Testis (tissue), 3 donors: ENCODE data around the gene ASIC1. TPM values are rescaled to one million over a fixed set of nuclear protein-coding genes. Genes with fewer than 3 reads are reported as not detected.

Experiments
- DNase-seq: peaks from one replicate; pipeline ENCODE4 v3.0.0-alpha.2; 2019
- H3K27ac ChIP-seq, 2 donors: fragments of 200-600 bp; sonication (generic); one replicate each; pipeline ENCODE4 v1.5.1; 2019
- H3K27me3 ChIP-seq: fragments of 200-600 bp; sonication (generic); one replicate; pipeline ENCODE4 v1.5.1; 2019
- H3K36me3 ChIP-seq: fragments of 200-600 bp; sonication (generic); one replicate; pipeline ENCODE4 v1.5.1; 2017; ENCODE audit warnings: low read depth; ENCODE audit errors: missing control alignments
- H3K4me1 ChIP-seq: fragments of 200-600 bp; sonication (generic); one replicate; pipeline ENCODE4 v1.5.1; 2019
- H3K4me3 ChIP-seq, 2 donors: fragments of 200-600 bp; sonication (generic); one replicate each; pipeline ENCODE4 v1.5.1; 2017 to 2019
- H3K9me3 ChIP-seq: fragments of 200-600 bp; sonication (generic); one replicate; pipeline ENCODE4 v1.5.1; 2017
- POLR2A ChIP-seq: fragments of 450-650 bp; IDR thresholded peaks from one replicate; pipeline ENCODE4 v1.6.1; 2017; ENCODE audit warnings: antibody characterized with exemption, mild to moderate bottlenecking, moderate library complexity
- WGBS, 2 donors: methylation state at CpG; one replicate each; pipeline ENCODE4 v1.1.5; 2018; 5-methylcytosine and 5-hydroxymethylcytosine counted together
- intact Hi-C: fragments of 100-400 bp; cut with DNase I; formaldehyde crosslinking; loops from one replicate; pipeline ENCODE4 v1.15.1; 2023; ENCODE audit warnings: low total_unique reads
- polyA plus RNA-seq: library from polyadenylated mRNA; stranded (reverse); fragments of 350-450 nt; fragmentation: Illumina TruSeq; extraction: RNeasy Lipid Tissue Mini Kit (QIAGEN cat#74804); gene quantifications from one replicate; pipeline ENCODE4 v1.2.3, GENCODE V29; 2014; ENCODE audit warnings: low read depth, low replicate concordance; ENCODE audit not compliant: insufficient read depth
- total RNA-seq, 2 donors: library from RNA; depleted of rRNA; stranded (reverse); fragments of >200 nt; gene quantifications; one replicate each; pipeline ENCODE4 v1.2.3, GENCODE V29; 2016
- TF ChIP-seq, protein P1 (sequence below), 3 experiments: fragments of 450-650 bp in 2 of 3; fragments of 200-600 bp in 1 of 3; sonication (generic) in 1 of 3; IDR thresholded peaks; one replicate each; pipeline ENCODE4 v1.5.1; 2016 to 2019; ENCODE audit warnings: antibody characterized with exemption in 3 of 3, mild to moderate bottlenecking in 2 of 3, moderate library complexity in 1 of 3

Gene ASIC1
- total and polyA plus RNA-seq, 3 donors from 2014 or later = 1.9 to 3.5 (median 2.7) TPM

GRCh38 chr12:50073206-50073605 is 15.8 kb downstream of the ASIC1 start:
- H3K36me3 ChIP-seq = no peaks in the 10 kb centered on the region
- intact Hi-C loops = no loop called here
- no peak overlapping the region for H3K4me3 ChIP-seq
- WGBS, 2 donors = 86 to 92% methylated on average over 3 to 7 of the region's 7 CpGs
- no peaks in the 10 kb centered on the region for H3K9me3 ChIP-seq
- H3K27me3 ChIP-seq = no peaks in the 10 kb centered on the region
- H3K27ac ChIP-seq = no peak overlapping the region
- TF ChIP-seq, protein P1, sequence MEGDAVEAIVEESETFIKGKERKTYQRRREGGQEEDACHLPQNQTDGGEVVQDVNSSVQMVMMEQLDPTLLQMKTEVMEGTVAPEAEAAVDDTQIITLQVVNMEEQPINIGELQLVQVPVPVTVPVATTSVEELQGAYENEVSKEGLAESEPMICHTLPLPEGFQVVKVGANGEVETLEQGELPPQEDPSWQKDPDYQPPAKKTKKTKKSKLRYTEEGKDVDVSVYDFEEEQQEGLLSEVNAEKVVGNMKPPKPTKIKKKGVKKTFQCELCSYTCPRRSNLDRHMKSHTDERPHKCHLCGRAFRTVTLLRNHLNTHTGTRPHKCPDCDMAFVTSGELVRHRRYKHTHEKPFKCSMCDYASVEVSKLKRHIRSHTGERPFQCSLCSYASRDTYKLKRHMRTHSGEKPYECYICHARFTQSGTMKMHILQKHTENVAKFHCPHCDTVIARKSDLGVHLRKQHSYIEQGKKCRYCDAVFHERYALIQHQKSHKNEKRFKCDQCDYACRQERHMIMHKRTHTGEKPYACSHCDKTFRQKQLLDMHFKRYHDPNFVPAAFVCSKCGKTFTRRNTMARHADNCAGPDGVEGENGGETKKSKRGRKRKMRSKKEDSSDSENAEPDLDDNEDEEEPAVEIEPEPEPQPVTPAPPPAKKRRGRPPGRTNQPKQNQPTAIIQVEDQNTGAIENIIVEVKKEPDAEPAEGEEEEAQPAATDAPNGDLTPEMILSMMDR (IDR thresholded peaks at IDR 0.05) = no peak
- no peak for TF ChIP-seq POLR2A
- peaks cover 4% of the 10 kb centered on the region for H3K4me1 ChIP-seq
- no peak for DNase-seq

- intact Hi-C loops = no loop called here
These were observed 16.3 kb downstream of the ASIC1 start for GRCh38 chr12:50073712-50074111.

GRCh38 chr12:50074936-50075807 is 17.8 kb downstream of the ASIC1 start:
- Histone ChIP-seq H3K4me1 (peaks cover 4% of the 10 kb centered on the region), H3K36me3 (no peaks in the 10 kb centered on the region), H3K27ac (no peak overlapping the region), H3K27me3 (no peaks in the 10 kb centered on the region), H3K4me3 (no peak overlapping the region), H3K9me3 (no peaks in the 10 kb centered on the region)
- peak; percentile 90 for DNase-seq
- WGBS, 2 donors = 26 to 36% methylated on average over 7 to 9 of the region's 9 CpGs
- intact Hi-C loops = no loop called here
- TF ChIP-seq, protein P1 (IDR thresholded peaks at IDR 0.05) = peak; percentile 85 to 91 (median 85)
- TF ChIP-seq POLR2A = no peak

More at GRCh38 chr12:50073712-50074111, 16.3 kb downstream of the ASIC1 start:
- no peaks in the 10 kb centered on the region for H3K27me3 ChIP-seq
- 80 to 89% methylated on average over 5 to 10 of the region's 10 CpGs for WGBS, 2 donors
- peaks cover 4% of the 10 kb centered on the region for H3K4me1 ChIP-seq
- no peak overlapping the region for H3K27ac ChIP-seq
- no peaks in the 10 kb centered on the region for H3K36me3 ChIP-seq
- no peak for DNase-seq
- H3K9me3 ChIP-seq = no peaks in the 10 kb centered on the region
- TF ChIP-seq, protein P1 (IDR thresholded peaks at IDR 0.05) = no peak
- no peak for TF ChIP-seq POLR2A
- H3K4me3 ChIP-seq = no peak overlapping the region

GRCh38 chr12:50075808-50076170 is 18.4 kb downstream of the ASIC1 start:
- Histone ChIP-seq H3K27me3 (no peaks in the 10 kb centered on the region), H3K4me1 (peaks cover 4% of the 10 kb centered on the region), H3K36me3 (no peaks in the 10 kb centered on the region), H3K27ac (no peak overlapping the region), H3K4me3 (no peak overlapping the region), H3K9me3 (no peaks in the 10 kb centered on the region)
- intact Hi-C loops = no loop called here
- TF ChIP-seq, protein P1 (IDR thresholded peaks at IDR 0.05) = no peak
- no peak for TF ChIP-seq POLR2A
- WGBS, 2 donors = 86 to 100% methylated on average over 1 of the region's 1 CpG
- no peak for DNase-seq
